Medulla oblongata (tissue), 1 donor: Measurements from ENCODE around the gene INTS11.
A peak's percentile ranks its signal among the peaks of the same experiment; 100 is the strongest.

Experiments used
- DNase-seq: peaks from one replicate; pipeline ENCODE4 v3.0.0-alpha.2; 2015; ENCODE audit errors: extremely low spot score

Gene INTS11

DNA sequence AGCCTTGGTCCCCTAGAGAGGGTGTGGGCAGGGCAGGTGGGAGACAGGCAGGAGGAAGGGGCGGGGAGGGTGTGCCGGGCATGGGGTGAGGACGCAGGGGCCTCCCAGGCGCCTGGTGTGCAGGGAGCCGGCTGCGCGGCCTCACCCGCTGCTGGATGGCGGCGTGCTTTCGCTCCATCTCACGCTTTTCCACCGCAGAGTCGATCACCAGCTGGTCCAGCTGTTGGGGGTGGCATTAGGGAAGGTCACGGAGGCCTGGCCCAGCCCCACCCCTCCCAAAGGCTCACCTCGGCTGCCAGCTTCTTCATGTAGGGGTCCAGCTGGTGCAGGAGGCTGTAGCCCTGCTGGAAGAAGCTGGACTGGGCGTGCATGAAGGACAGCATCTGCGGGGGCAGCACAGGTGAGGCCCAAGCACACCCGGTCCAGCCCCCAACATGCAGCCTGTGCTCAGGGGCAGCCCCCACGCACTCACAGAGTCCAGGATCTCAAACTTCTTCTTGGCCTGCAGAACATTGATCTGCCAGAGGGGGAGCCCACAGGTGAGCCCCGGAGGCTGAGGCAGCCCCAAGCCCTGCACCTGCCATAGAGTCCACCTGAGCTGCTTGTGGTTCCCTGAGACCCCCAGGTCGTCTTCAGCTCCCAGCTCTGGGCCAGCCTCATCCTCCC is 24.6 kb downstream of the INTS11 start:
- DNase-seq: no peak

DNA sequence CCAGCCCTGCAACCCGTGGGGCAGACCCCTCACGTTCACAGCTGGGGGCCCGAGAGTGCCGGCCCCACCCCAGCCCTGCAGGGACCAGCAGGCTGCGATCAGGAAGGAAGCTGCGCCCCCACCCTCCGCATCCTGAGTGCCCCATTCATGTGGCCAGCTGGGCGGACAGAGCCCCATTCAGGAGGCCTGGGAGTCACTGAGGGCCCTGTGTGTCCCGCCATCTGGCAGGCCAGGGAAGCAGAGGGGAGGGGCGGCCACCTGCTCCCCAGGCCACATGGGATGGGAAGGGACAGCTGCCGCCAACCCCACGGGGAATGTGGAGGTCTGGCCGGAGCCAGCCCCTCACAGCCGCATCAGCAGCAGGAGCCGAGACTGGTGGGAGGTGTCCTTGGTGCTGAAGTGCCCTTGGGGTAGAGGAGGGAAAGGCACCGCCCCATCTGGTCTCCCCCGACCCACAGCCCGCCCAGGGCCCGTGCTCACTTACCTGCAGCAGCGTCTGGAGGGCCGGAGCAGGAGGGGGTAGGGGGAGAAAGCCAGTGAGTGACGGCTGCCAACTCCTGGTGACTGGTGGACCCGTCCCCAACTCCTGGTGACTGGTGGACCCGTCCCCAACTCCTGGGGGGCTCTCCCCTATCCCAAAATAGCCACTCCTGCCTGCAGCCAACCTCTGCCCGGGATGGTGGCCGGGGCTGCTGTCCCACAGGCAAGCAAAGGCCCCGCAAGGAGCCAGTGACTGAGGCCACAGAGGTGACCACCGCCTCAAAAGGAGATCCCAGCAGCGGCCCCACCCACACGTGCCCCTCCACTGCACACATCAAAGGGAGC is 25.4 kb downstream of the INTS11 start:
- peak; percentile 93 for DNase-seq

DNA sequence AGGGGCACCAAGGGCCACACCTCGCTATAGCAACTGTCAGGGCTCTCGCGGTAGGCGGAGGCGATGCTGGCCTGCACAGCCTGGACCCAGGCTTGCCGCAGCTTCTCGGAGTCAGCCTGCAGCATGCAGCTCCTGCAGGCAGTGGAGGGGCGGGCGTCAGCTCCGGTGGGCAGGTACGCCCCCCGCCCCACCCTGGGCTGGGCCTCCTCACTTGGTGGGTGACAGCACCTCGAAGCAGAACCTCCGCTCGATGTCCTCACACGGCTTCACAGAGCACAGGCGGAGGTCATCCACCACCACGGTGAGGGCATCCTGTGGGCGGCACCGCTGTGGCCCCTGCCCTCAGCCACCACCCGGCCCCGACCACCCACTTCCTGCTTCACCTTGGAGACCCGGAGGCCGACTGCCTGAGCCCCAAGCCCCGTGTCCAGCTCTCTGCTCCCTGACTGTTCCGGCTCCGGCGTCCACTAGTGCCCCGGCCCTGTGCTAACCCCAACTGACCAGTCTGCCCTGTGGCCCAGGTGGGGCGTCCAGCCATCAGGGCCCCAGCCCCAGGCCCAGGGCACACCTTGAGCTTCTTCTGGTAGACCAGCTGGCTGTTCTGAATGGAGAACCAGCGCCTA is 26.5 kb downstream of the INTS11 start:
- no peak for DNase-seq

DNA sequence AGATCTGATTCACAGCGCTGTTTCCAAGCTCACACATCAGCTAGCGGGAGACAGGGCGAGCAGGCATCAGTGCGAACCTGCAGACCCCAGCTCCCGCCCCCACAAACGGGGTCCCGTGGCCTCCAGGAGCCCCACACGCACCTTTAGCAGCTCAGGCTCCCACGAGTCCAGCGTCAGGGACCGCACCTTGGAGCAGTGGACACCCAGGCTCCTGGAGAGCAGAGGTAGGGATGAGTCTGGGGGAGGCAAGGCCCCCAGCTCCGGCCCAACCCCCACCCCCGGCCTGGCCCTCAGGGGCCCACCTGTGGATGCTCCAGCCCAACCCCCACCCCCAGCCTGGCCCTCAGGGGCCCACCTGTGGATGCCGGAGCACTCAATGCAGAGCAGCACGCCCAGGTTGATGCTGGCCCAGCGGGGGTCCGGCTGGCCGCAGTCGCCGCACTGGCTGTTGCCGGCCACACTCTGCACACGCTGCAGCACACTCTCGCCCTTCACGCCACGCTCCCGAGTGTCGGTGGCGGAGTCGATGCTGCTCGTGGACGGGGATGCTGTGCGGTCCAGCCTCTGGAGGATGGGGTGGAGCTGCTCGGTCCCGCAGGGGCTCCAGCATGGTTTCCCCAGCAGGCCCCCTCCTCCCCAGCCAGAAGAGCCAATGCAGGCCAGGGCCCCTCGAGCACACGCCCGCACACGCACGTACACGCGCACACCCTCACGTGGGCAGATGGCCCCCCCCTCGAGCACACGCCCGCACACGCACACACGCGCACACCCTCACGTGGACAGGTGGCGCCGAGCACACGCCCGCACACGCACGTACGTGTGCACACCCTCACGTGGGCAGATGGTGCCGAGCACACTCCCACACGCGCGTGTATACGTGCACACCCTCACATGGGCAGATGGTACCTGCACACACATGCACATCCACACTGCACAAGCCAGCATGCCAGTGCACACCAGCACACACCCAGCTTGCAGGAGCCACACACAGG is 28.1 kb downstream of the INTS11 start:
- no peak for DNase-seq

DNA sequence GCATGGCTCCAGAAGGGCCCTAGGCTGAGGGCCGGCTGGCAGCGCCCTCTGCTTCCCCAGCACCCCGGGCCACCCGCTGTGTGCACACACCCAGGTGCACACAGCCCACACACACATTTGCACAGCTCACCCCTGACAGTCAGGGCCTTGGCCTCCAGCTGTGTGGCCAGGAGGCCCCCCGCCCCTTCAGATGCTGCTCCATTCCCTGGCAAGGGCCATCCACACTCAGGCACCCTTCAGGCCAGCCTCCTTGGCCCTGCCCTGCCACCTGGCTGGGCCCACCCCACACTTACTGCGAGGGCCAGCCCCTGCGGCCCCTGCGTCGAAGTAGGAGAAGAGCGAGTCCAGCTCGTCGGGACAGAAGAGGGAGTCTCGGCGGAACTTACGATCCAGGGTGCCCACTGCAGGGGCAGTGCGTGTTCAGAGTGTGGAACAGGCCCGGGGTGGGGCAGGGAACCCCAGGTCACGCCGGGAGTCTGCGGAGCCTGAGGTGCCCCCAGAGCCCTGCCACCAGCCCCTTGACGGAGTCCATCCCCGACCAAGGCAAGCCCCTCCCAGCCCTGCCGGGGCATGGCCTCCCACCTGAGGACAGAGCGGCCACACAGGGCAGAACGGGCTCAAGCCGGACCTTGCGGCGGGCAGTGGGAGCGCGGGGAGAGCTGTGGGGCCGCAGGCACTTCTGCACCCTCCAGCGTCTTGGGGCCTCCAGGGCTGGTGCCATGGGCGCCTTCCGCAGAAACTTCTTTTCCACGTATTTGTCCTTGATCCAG is 29.1 kb downstream of the INTS11 start:
- DNase-seq: no peak

DNA sequence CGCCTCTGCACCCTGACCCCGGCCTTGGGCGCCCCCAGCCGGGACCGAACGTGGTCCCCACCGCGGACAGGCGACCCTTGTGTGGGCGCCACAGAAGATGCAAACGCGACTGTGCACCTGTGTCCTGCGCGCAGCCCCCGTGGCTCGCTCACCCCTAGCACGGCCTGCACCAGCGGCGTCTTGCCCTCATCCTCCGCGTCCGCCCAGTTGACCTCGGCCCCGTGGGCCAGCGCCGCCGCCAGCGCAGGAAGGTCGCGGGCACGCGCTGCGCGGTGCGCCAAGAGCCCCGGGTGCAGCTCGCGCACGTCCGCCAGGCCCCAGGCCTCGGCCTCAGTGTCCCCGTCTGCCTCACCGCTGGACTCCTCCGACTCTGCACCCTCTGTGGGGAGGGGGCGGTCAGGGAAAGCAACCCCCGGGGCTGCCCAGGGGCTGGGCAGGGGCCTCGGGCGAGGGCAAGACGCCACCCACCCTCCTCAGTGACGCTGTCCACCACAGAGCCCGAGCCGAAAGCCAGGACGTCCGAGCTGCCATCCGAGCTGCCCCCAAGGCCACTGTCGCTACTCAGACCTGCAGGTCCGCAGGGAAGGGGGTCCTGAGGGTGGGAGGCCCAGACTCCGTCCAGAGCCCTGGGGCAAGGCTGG is 30.1 kb downstream of the INTS11 start:
- DNase-seq: no peak

DNA sequence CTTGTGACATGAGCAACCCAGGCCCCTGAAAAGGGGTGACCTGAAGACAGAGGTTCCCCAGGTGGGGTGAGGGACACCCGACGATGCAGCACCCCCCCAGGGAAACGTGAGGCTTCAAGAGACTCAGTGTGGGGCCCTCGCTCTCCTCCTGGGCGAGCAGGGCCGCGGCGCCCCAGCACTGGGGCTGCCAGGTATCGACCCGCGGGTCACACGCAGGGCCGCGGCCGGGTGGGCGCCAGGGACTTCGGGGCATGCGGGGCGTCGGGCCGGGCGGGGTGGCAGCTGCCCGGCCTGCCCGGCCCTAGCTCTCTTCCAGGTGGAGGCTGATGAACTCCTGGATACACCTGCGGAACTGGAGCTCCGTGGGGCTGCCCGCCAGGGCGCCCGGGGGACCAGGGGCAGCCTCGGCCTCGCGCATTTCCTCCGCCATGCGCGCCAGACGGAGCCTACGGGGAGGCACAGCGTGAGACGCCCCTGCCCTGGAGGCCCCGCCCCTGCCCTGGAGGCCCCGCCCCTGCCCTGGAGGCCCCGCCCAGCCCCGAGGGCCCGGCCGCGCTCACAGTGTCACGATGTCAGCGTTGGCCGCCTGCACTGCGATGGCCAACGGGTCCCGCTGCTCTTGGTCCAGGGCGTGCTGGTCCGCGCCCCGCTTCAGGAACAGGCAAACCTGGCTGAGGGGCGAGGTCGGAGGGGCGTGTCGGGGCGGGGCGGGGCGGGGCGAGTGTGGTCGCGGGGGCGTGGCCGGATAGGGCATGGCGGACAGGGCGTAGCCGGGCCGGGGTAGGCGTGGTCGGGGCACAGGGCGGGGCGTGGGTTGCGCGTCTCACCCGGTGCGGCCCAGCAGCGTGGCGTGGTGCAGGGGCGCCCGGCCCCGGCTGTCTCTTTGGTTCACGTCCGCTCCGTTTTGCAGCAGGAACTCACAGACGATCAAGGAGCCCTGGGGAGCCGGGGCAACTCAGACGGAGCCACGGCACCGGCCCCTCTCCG is 30.9 kb downstream of the INTS11 start:
- DNase-seq: no peak

DNA sequence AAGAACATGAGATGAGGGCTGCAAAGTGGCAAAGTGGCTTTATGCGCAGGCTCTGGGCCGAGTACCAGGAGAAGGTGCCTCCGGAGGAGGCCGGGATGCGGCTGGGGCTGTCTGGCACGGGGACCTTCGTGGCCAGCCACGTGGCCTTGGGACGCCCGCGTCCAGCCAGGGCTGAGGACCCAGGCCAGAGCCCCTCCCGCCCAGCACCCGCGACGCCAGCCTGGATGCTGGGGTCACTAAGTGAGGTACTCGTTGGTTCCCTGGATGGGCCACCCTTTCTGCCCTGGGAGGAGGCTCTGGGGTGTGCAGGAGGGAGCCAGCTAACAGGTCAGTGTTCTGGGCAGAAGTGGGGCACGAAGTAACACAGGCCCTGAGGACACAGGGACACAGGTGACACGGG is 31.6 kb downstream of the INTS11 start:
- DNase-seq: no peak

DNA sequence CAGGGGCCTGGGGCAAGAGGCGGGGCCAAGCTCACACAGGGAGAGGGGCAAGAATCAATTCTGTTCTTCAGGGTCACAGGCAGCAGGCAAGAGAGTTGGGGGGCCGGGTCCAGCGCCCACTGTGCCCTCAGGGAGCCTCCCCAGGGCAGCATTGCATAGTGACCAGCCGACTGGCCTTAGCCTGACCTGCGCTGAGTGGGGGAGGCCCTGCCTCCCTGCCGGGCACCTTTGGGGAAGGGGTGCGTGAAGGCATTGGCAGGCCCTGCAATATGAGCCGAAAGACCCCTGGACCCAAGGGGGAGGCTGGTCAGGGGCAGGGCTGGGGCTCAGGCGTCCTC is 32.0 kb downstream of the INTS11 start:
- DNase-seq: no peak

DNA sequence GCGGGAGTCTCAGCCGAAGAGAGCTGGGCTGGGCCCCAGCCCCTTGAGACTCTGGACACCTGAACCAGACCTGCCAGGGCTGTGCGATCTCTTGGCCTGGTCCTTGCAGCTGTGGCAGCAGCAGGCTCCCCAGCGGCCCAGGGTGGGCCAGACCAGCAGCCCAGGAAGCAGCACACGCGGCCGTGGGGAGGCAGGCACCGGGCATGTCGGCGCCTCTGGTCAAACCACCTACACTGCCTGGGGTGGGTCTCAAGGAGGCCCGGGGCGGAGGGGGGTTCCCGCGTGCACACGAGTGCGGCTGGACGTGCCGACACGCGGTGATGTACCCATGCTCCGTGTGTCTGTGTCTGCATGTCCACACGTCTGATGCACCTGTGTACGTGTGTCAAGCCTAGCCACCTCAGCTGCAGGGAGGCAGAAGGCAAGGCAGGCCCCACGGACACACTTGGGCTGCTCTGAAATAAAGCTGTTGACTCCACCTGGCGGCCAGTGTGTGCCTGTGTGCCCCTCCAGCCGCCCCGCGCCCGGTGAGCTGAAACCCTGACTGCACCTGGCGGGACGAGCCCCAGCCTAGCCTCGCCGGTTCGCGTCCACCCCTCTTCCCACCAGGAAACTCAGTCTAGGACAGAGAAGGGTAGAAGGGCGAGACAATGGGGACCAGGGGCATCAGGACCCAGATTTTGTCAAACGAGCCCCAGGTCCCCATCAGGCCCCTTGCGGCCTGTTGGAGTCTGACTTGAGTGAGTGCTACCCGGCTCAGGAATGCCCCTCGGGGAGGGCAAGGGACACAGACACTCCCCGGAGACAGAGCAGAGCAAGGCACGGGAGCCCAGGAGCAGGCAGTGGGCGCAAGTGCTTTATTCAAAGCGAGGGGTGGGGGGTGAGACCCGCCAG is 32.7 kb downstream of the INTS11 start:
- DNase-seq: peak; percentile 31

DNA sequence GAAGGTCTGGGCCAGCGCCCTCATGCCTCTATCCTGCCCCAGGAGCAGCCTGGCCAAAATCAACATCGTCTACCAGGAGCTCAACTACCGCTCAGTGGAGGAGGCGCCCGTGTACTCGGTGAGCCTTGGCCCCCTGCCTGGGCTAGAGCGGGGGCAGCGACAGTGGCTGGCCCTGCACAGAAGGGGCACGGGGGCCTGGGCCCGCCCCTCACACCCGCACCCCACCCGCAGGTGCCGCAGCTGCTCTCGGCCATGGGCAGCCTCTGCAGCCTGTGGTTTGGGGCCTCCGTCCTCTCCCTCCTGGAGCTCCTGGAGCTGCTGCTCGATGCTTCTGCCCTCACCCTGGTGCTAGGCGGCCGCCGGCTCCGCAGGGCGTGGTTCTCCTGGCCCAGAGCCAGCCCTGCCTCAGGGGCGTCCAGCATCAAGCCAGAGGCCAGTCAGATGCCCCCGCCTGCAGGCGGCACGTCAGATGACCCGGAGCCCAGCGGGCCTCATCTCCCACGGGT is 33.4 kb downstream of the INTS11 start:
- no peak for DNase-seq

DNA sequence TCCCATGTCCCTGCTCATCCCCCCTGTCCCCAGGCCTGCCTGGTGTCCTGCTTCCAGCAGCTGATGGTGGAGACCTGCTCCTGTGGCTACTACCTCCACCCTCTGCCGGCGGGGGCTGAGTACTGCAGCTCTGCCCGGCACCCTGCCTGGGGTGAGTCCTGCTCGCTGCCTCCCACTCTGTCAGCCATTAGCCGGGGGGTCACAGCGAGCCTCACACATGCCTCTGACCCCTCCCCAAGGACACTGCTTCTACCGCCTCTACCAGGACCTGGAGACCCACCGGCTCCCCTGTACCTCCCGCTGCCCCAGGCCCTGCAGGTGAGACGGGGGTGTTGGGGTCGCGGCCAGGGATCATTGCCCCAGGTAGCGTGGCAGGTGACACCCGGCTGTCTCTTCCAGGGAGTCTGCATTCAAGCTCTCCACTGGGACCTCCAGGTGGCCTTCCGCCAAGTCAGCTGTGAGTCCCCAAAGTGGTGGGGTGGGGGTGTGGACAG is 34.2 kb downstream of the INTS11 start:
- no peak for DNase-seq

DNA sequence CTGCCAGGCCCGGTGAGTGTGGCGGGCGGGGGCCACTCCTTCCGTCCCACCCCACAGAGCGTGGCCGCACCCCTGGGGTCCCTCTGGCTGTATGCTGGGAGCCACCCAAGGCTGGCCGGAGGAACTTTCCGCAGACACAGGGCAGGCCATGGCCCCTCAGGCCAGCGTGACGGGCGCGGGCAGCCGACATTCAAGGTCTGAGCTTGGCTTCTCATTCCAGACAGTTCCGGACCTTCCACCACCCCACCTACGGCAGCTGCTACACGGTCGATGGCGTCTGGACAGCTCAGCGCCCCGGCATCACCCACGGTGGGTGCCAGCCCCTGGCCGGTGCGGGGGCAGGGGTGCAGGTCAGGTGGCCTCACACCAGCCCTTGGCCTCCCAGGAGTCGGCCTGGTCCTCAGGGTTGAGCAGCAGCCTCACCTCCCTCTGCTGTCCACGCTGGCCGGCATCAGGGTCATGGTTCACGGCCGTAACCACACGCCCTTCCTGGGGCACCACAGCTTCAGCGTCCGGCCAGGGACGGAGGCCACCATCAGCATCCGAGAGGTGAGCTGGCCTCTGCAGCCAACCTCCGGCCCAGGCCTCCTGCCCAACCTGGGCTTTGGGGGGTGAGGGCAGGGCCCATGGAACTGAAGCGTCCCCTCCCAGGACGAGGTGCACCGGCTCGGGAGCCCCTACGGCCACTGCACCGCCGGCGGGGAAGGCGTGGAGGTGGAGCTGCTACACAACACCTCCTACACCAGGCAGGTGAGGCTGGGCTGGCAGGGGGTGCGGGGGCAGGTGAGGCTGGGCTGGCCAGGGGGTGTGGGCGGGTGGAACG is 37.0 kb downstream of the INTS11 start:
- DNase-seq: no peak

DNA sequence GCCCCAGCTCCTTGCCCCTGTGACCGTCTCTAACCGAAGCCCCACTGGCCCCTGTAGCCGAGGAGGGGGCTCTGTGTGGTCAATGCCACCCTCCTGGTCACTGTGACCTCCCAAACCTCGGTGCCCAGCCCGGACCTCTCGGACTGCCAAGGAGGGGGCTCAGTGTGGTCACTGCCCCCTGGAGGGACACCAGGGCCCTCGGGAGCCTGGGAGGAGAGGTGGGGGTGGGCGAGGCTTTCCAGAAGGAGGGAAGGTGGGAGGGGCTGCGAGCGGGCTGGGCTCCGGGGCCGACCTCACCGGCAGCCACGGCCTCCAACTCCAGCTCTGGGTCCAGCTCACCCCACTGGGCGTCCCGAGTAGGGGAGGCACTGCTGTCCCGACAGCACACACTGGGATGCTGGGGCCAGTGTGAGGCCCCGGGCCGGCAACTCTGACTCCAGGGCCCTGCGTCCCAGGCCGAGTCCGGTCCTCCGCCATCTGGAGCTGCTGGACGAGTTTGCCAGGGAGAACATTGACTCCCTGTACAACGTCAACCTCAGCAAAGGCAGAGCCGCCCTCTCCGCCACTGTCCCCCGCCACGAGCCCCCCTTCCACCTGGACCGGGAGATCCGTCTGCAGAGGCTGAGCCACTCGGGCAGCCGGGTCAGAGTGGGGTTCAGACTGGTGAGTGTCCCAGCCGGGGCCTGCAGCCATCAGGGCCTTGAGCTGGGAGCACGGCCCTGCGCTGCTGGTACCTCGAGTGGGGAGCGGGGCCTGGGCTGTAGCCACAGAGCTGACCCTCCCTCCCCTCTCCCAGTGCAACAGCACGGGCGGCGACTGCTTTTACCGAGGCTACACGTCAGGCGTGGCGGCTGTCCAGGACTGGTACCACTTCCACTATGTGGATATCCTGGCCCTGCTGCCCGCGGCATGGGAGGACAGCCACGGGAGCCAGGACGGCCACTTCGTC is 37.9 kb downstream of the INTS11 start:
- no peak for DNase-seq

DNA sequence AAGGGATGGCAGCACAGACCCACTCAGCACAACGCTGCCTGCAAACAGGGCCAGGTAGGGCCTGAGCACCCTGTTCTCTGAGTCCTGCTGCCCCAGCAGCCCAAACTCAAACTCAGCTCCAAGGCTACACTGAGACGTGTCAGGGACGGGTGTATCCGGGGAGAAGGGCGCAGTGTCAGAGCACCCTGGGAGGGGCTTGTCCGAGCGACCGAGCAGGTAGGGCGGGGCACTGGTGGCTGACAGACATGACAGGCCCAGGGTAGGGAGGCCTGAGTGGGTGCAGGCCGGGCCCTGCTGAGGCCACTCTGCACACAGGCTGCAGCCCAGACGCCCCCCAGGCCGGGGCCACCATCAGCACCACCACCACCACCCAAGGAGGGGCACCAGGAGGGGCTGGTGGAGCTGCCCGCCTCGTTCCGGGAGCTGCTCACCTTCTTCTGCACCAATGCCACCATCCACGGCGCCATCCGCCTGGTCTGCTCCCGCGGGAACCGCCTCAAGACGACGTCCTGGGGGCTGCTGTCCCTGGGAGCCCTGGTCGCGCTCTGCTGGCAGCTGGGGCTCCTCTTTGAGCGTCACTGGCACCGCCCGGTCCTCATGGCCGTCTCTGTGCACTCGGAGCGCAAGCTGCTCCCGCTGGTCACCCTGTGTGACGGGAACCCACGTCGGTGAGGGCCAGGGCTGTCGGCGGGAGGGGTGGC is 38.7 kb downstream of the INTS11 start:
- DNase-seq: no peak
